ENCODE data around the gene GPR15.

GPR15 gene

DNA sequence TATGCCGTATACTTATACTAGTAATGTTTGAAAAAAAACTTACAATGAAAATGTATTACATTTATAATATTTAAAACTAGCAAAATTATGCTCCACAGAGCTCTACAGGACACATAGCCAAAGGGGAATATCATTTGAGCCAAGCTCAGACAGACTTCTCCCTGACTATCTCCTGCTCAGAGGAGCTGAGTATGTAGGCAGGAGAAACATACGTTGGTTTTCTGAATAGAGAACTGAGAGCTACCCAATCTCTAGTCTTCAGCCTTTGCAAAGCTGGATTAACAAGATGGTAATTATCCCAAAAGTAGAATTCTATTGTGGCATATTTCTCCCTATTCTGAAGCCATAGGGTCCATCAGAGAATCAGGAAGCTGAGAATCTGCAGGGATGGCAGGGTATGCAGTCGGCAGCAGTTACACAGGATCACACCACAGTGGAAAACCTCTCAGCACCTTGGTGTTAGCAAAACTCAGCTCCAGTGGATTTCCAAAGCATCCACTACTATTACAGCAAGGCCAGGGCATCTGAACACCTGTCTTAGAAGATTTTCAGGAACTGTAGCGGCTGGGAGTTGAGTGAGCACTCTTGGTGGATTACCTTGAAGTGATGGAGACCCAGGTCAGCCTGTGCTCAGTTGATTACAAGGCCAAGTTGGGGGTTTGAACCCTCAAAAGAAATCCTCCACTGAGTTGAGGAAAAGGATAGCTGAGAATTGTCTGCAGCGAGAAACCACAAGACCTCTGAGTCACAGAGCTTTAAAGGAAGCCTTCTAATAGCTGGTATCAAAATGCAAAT is 30.1 kb downstream of the GPR15 start:
- no peaks in the 10 kb centered on the region for H3K36me3 Mint-ChIP-seq (ENCODE audit: low read depth)

DNA sequence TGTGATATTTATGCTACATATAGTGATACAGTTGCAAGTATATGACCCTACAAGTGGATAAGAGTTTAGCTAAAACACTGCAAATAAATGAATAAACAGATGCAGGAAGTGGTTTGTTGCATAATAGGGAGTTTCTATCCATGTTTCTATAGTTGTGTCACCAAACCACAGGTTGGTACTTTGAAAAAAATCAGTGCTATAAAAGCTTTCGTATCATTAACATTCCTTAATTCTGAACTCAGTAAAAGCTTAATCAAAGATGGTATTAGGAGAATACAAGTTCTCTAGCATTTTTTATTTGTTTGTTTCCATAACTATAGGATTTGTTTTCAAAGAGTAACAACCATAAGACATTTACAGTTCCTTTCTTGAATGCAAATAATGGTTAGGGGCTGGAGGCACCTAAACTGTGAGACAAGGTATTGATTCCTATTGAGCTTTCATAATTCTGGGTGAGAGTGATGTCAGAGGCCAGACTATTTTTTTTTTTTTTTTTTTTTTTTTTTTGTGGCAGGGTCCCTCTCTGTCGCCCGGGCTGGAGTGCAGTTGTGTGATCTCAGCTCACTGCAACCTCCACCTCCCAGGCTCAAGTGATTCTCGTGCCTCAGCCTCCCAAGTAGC is 32.0 kb downstream of the GPR15 start:
- Mint-ChIP-seq H3K4me3 (no peak overlapping the region), H3K4me1 (no peaks in the 10 kb centered on the region), H3K36me3 (ENCODE audit: low read depth) (no peaks in the 10 kb centered on the region), H3K27ac (no peak overlapping the region), H3K9me3 (no peaks in the 10 kb centered on the region), H3K27me3 (ENCODE audit: low read depth) (no peaks in the 10 kb centered on the region)
- TF ChIP-seq, protein P1, sequence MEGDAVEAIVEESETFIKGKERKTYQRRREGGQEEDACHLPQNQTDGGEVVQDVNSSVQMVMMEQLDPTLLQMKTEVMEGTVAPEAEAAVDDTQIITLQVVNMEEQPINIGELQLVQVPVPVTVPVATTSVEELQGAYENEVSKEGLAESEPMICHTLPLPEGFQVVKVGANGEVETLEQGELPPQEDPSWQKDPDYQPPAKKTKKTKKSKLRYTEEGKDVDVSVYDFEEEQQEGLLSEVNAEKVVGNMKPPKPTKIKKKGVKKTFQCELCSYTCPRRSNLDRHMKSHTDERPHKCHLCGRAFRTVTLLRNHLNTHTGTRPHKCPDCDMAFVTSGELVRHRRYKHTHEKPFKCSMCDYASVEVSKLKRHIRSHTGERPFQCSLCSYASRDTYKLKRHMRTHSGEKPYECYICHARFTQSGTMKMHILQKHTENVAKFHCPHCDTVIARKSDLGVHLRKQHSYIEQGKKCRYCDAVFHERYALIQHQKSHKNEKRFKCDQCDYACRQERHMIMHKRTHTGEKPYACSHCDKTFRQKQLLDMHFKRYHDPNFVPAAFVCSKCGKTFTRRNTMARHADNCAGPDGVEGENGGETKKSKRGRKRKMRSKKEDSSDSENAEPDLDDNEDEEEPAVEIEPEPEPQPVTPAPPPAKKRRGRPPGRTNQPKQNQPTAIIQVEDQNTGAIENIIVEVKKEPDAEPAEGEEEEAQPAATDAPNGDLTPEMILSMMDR (IDR thresholded peaks at IDR 0.05; ENCODE audit: unreplicated experiment in 3 of 3) = no peak

More for the DNA sequence above, 30.1 kb downstream of the GPR15 start:
- H3K27me3 Mint-ChIP-seq (ENCODE audit: low read depth) = no peaks in the 10 kb centered on the region
- no peak overlapping the region for H3K27ac Mint-ChIP-seq
- no peaks in the 10 kb centered on the region for H3K9me3 Mint-ChIP-seq
- H3K4me1 Mint-ChIP-seq = no peaks in the 10 kb centered on the region
- no peak overlapping the region for H3K4me3 Mint-ChIP-seq
- TF ChIP-seq, protein P1 (IDR thresholded peaks at IDR 0.05; ENCODE audit: unreplicated experiment in 3 of 3) = no peak

DNA sequence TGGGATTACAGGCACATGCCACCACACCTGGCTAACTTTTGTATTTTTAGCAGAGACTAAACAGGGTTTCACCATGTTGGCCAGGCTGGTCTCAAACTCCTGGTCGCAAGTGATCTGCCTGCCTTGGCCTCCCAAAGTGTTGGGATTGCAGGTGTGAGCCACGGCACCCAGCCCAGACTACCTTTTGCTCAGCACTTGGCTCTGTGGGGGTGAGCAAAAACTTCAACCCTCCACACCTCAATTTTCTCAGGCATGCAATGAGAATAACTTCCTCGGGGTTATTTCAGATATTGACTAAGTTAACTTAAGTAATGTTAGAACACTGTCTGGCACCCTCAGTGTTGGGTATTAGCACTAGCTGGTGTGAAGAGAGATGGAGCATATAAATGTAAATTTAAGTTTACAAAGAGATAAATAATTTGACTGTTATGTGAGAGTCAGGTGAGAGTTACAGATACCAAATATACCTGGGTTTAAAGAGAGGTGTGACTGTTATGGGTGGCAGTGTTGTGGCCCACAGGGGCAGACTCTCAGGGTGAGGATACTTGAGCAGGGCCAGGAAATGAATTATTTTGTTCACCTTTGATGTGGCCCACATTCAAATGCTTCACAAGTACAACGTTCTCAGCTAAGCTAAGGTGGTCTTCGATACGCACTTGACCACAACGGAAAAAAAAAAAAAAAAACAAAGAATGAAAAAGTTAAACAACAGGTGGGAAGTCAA is 32.7 kb downstream of the GPR15 start:
- no peak overlapping the region for H3K4me3 Mint-ChIP-seq
- H3K27me3 Mint-ChIP-seq (ENCODE audit: low read depth) = no peaks in the 10 kb centered on the region
- H3K36me3 Mint-ChIP-seq (ENCODE audit: low read depth) = no peaks in the 10 kb centered on the region
- TF ChIP-seq, protein P1 (IDR thresholded peaks at IDR 0.05; ENCODE audit: unreplicated experiment in 3 of 3) = no peak
- no peak overlapping the region for H3K27ac Mint-ChIP-seq
- H3K4me1 Mint-ChIP-seq = no peaks in the 10 kb centered on the region
- H3K9me3 Mint-ChIP-seq = no peaks in the 10 kb centered on the region

- H3K27me3 Mint-ChIP-seq (ENCODE audit: low read depth) = no peaks in the 10 kb centered on the region
- no peak overlapping the region for H3K27ac Mint-ChIP-seq
- TF ChIP-seq, protein P1 (IDR thresholded peaks at IDR 0.05; ENCODE audit: unreplicated experiment in 3 of 3) = no peak
- no peaks in the 10 kb centered on the region for H3K4me1 Mint-ChIP-seq
- no peaks in the 10 kb centered on the region for H3K36me3 Mint-ChIP-seq (ENCODE audit: low read depth)
- H3K4me3 Mint-ChIP-seq = no peak overlapping the region
- H3K9me3 Mint-ChIP-seq = no peaks in the 10 kb centered on the region
These were observed 33.5 kb downstream of the GPR15 start for GRCh38 chr3:98565237-98565643.

DNA sequence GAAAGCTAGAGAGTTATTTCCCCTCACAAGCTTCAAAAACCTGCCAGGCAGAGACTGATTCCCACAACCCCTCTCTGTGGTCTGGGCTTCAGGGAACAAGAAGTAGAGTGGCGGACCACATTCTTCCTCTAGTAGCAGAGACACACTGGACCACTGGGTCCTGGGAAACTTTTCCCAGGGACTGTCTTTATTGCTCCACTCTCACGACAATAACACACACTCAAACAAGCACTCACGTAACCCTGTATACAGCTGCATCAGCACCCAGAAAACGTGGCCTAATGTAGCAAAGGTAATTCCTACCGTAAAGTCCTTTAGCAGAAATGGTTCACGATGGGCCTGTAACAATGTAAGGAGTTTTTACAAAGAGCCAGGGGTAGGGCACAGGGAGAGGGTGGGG is 34.1 kb downstream of the GPR15 start:
- no peaks in the 10 kb centered on the region for H3K4me1 Mint-ChIP-seq
- TF ChIP-seq, protein P1 (IDR thresholded peaks at IDR 0.05; ENCODE audit: unreplicated experiment in 3 of 3) = no peak
- no peaks in the 10 kb centered on the region for H3K27me3 Mint-ChIP-seq (ENCODE audit: low read depth)
- no peak overlapping the region for H3K27ac Mint-ChIP-seq
- no peaks in the 10 kb centered on the region for H3K9me3 Mint-ChIP-seq
- no peak overlapping the region for H3K4me3 Mint-ChIP-seq
- no peaks in the 10 kb centered on the region for H3K36me3 Mint-ChIP-seq (ENCODE audit: low read depth)
